Tibial artery (tissue), 4 donors: ENCODE data around the gene PAK2.

Experiments used
- DNase-seq, 2 donors: peaks; one replicate each; pipeline ENCODE4 v3.0.0-alpha.2; 2019
- H3K27ac ChIP-seq, 2 donors: fragments of 200-600 bp; sonication (generic) in 1 of 2; 1 replicate in 1 of 2; 2 replicates in 1 of 2; pipeline ENCODE4 v1.5.1; 2018 to 2019; ENCODE audit warnings: mild to moderate bottlenecking in 1 of 2
- H3K27me3 ChIP-seq, 2 donors: fragments of 200-600 bp; sonication (generic) in 1 of 2; one replicate each; pipeline versions ENCODE4 v1.5.1 to v1.6.0; 2016 to 2019
- H3K36me3 ChIP-seq, 3 donors: fragments of 200-600 bp; sonication (generic) in 2 of 3; one replicate each; pipeline ENCODE4 v1.5.1; 2016 to 2019; ENCODE audit warnings: mild to moderate bottlenecking in 2 of 3
- H3K4me1 ChIP-seq, 4 donors: fragments of 200-600 bp; sonication (generic) in 2 of 4; 1 replicate in 3 of 4; 2 replicates in 1 of 4; pipeline ENCODE4 v1.5.1; 2016 to 2019
- H3K4me3 ChIP-seq, 2 donors: fragments of 200-600 bp; sonication (generic) in 1 of 2; 1 replicate in 1 of 2; 2 replicates in 1 of 2; pipeline ENCODE4 v1.5.1; 2018 to 2019; ENCODE audit warnings: mild to moderate bottlenecking in 2 of 2
- H3K9me3 ChIP-seq, 3 donors: fragments of 200-600 bp; sonication (generic) in 1 of 3; one replicate each; pipeline ENCODE4 v1.5.1; 2016 to 2019
- CTCF ChIP-seq, 2 experiments: fragments of 200-600 bp in 1 of 2; fragments of 450-650 bp in 1 of 2; IDR thresholded peaks; one replicate each; pipeline ENCODE4 v1.5.1; 2017 to 2019; ENCODE audit warnings: antibody characterized with exemption in 2 of 2, mild to moderate bottlenecking in 1 of 2, moderate library complexity in 1 of 2
- intact Hi-C: fragments of 100-400 bp; cut with DNase I; formaldehyde crosslinking; loops from one replicate; pipeline ENCODE4 v1.15.0; 2023; ENCODE audit warnings: low total_unique reads

PAK2 gene

GRCh38 chr3:196803891-196804468 is 64.3 kb downstream of the PAK2 start:
- DNase-seq: no peak
- no peaks in the 10 kb centered on the region for H3K27me3 ChIP-seq
- no peak overlapping the region for H3K27ac ChIP-seq
- H3K36me3 ChIP-seq: peaks cover 20 to 75% (median 55%) of the 10 kb centered on the region in 3 donors
- no peak for TF ChIP-seq CTCF (IDR thresholded peaks at IDR 0.05)
- intact Hi-C loops: no loop called here
- H3K4me1 ChIP-seq: no peaks in the 10 kb centered on the region
- no peaks in the 10 kb centered on the region for H3K9me3 ChIP-seq
- H3K4me3 ChIP-seq: no peak overlapping the region

GRCh38 chr3:196804773-196805172 is 65.1 kb downstream of the PAK2 start:
- Histone ChIP-seq H3K27ac (no peak overlapping the region), H3K27me3 (no peaks in the 10 kb centered on the region), H3K9me3 (no peaks in the 10 kb centered on the region), H3K4me1 (no peaks in the 10 kb centered on the region), H3K4me3 (no peak overlapping the region), H3K36me3 (peaks cover 20 to 73% (median 61%) of the 10 kb centered on the region in 3 donors)
- no peak for DNase-seq
- intact Hi-C loops: no loop called here
- no peak for TF ChIP-seq CTCF (IDR thresholded peaks at IDR 0.05)

GRCh38 chr3:196810963-196811581 is 71.4 kb downstream of the PAK2 start:
- H3K36me3 ChIP-seq: peaks cover 50 to 80% (median 75%) of the 10 kb centered on the region in 3 donors
- no peaks in the 10 kb centered on the region for H3K27me3 ChIP-seq
- intact Hi-C loops: no loop called here
- no peak for TF ChIP-seq CTCF (IDR thresholded peaks at IDR 0.05)
- H3K27ac ChIP-seq: no peak overlapping the region
- no peaks in the 10 kb centered on the region for H3K9me3 ChIP-seq
- DNase-seq: no peak
- no peaks in the 10 kb centered on the region for H3K4me1 ChIP-seq
- H3K4me3 ChIP-seq: no peak overlapping the region

- H3K36me3 ChIP-seq: peaks cover 41 to 74% (median 62%) of the 10 kb centered on the region in 3 donors
- no peaks in the 10 kb centered on the region for H3K27me3 ChIP-seq
- no peak for DNase-seq
- no peaks in the 10 kb centered on the region for H3K4me1 ChIP-seq
- intact Hi-C loops: no loop called here
- H3K9me3 ChIP-seq: no peaks in the 10 kb centered on the region
- TF ChIP-seq CTCF (IDR thresholded peaks at IDR 0.05): no peak
- no peak overlapping the region for H3K4me3 ChIP-seq
- H3K27ac ChIP-seq: no peak overlapping the region
These were observed 73.2 kb downstream of the PAK2 start for GRCh38 chr3:196812853-196813252.

GRCh38 chr3:196813903-196814302 is 74.2 kb downstream of the PAK2 start:
- Histone ChIP-seq H3K27me3 (no peaks in the 10 kb centered on the region), H3K9me3 (no peaks in the 10 kb centered on the region), H3K4me3 (no peak overlapping the region), H3K36me3 (peaks cover 52 to 74% (median 62%) of the 10 kb centered on the region in 3 donors), H3K4me1 (no peaks in the 10 kb centered on the region), H3K27ac (no peak overlapping the region)
- no peak for DNase-seq
- intact Hi-C loops: no loop called here
- TF ChIP-seq CTCF (IDR thresholded peaks at IDR 0.05): no peak
